ENCODE results near the gene AMIGO3.
"Not testable (repeated sequence)": the region's sequence is repeated elsewhere in the genome, so short reads cannot be mapped to it uniquely, and the experiment has no call there.

The AMIGO3 gene

GRCh38 chr3:49709852-49710251, 9.6 kb downstream of the AMIGO3 start:
- no peak for DNase-seq (ENCODE audit: low read depth)

GRCh38 chr3:49707113-49707480, 12.4 kb downstream of the AMIGO3 start:
- DNase-seq (ENCODE audit: low read depth) = no peak

GRCh38 chr3:49706456-49707112, 12.9 kb downstream of the AMIGO3 start:
- no peak for DNase-seq (ENCODE audit: low read depth)

- DNase-seq (ENCODE audit: low read depth) = no peak
Measured at GRCh38 chr3:49705390-49705960, 14.0 kb downstream of the AMIGO3 start.

- DNase-seq (ENCODE audit: low read depth) = no peak
Measured at GRCh38 chr3:49704629-49705028, 14.9 kb downstream of the AMIGO3 start.

- DNase-seq (ENCODE audit: low read depth) = no peak
Measured at GRCh38 chr3:49703956-49704355, 15.5 kb downstream of the AMIGO3 start.

- peak; percentile 45 for DNase-seq (ENCODE audit: low read depth)
Measured at GRCh38 chr3:49703443-49703927, 16.0 kb downstream of the AMIGO3 start.

- DNase-seq (ENCODE audit: low read depth) = no peak
Measured at GRCh38 chr3:49702672-49703071, 16.8 kb downstream of the AMIGO3 start.

- DNase-seq (ENCODE audit: low read depth) = no peak
Measured at GRCh38 chr3:49701388-49702077, 18.0 kb downstream of the AMIGO3 start.

- DNase-seq (ENCODE audit: low read depth) = no peak
Measured at GRCh38 chr3:49700453-49701128, 18.9 kb downstream of the AMIGO3 start.

GRCh38 chr3:49700014-49700413, 19.5 kb downstream of the AMIGO3 start:
- DNase-seq (ENCODE audit: low read depth) = no peak

GRCh38 chr3:49699281-49699979, 20.1 kb downstream of the AMIGO3 start:
- no peak for DNase-seq (ENCODE audit: low read depth)

GRCh38 chr3:49695350-49696015, 24.0 kb downstream of the AMIGO3 start:
- DNase-seq (ENCODE audit: low read depth) = not testable (repeated sequence)

- DNase-seq (ENCODE audit: low read depth) = not testable (repeated sequence)
Measured at GRCh38 chr3:49694409-49695070, 24.9 kb downstream of the AMIGO3 start.

- not testable (repeated sequence) for DNase-seq (ENCODE audit: low read depth)
Measured at GRCh38 chr3:49691481-49691880, 28.0 kb downstream of the AMIGO3 start.

- not testable (repeated sequence) for DNase-seq (ENCODE audit: low read depth)
Measured at GRCh38 chr3:49690856-49691255, 28.6 kb downstream of the AMIGO3 start.

GRCh38 chr3:49689908-49690624, 29.4 kb downstream of the AMIGO3 start:
- DNase-seq (ENCODE audit: low read depth) = not testable (repeated sequence)

GRCh38 chr3:49689046-49689907, 30.2 kb downstream of the AMIGO3 start, which contains the start of the genes MST1 and RNF123:
Gene MST1 (minus strand): TSS chr3:49689474. CDS start chr3:49688691, 783 bp downstream.
Gene RNF123 (plus strand): TSS chr3:49689557. CDS start chr3:49691166, 1,609 bp downstream.
- DNase-seq (ENCODE audit: low read depth) = peak; percentile 86

Data from activated T-helper 9 cell treated with anti-CD3 and anti-CD28 coated beads, Interleukin-2, amount 50 U/mL, for 16 hours (primary cell).